Keratinocyte (primary cell): ENCODE data around the gene KRTAP2-3. TPM values are rescaled to one million over a fixed set of nuclear protein-coding genes. Genes with fewer than 3 reads are reported as not detected.

ENCODE experiments used
- DNase-seq: peaks from one replicate; pipeline ENCODE4 v3.0.0-alpha.2; 2011; ENCODE audit warnings: low read depth, missing footprints, low spot score
- FAIRE-seq: peaks from 2 replicates; lab custom pipeline; 2011; peaks lifted over from hg19 to GRCh38; lab: Jason Lieb, UNC
- H2AFZ ChIP-seq: 2 replicates; pipeline ENCODE4 v1.6.0; 2012; ENCODE audit warnings: low read length, control low read depth, inconsistent platforms; ENCODE audit not compliant: control insufficient read depth
- H3K27ac ChIP-seq: 2 replicates; pipeline ENCODE4 v1.5.1; 2011; ENCODE audit warnings: low read length; ENCODE audit not compliant: control insufficient read depth, insufficient read depth
- H3K27me3 ChIP-seq: 3 replicates; pipeline ENCODE4 v1.6.0; 2011; ENCODE audit warnings: low read length; ENCODE audit not compliant: control insufficient read depth, insufficient read depth; ENCODE audit errors: extremely low read depth
- H3K36me3 ChIP-seq, 2 experiments: 2 replicates in 1 of 2; 3 replicates in 1 of 2; pipeline ENCODE4 v1.5.1; 2011; ENCODE audit warnings: low read length in 2 of 2, mild to moderate bottlenecking in 1 of 2; ENCODE audit not compliant: control insufficient read depth in 2 of 2, insufficient read depth in 2 of 2; ENCODE audit errors: extremely low read depth in 1 of 2
- H3K4me1 ChIP-seq: 3 replicates; pipeline ENCODE4 v1.5.1; 2011; ENCODE audit warnings: low read length; ENCODE audit not compliant: control insufficient read depth, insufficient read depth; ENCODE audit errors: extremely low read depth
- H3K4me2 ChIP-seq: 3 replicates; pipeline ENCODE4 v1.6.0; 2011; ENCODE audit warnings: low read depth, low read length; ENCODE audit not compliant: control insufficient read depth, insufficient read depth; ENCODE audit errors: extremely low read depth
- H3K4me3 ChIP-seq, 3 experiments: fragments of 200-600 bp in 1 of 3; sonication (generic) in 1 of 3; 2 replicates in 2 of 3; 3 replicates in 1 of 3; pipeline ENCODE4 v1.5.1; 2011 to 2016; ENCODE audit warnings: low read length in 3 of 3, mild to moderate bottlenecking in 3 of 3, control low read depth in 2 of 3, inconsistent platforms in 1 of 3, low read depth in 1 of 3, mixed read lengths in 1 of 3, mixed run types in 1 of 3, moderate library complexity in 1 of 3; ENCODE audit not compliant: control insufficient read depth in 2 of 3, insufficient read depth in 2 of 3; ENCODE audit errors: extremely low read depth in 1 of 3
- H3K79me2 ChIP-seq: 2 replicates; pipeline ENCODE4 v1.6.0; 2012; ENCODE audit warnings: low read length; ENCODE audit not compliant: control insufficient read depth, insufficient read depth
- H3K9ac ChIP-seq: 3 replicates; pipeline ENCODE4 v1.6.0; 2011; ENCODE audit warnings: low read length; ENCODE audit not compliant: control insufficient read depth, insufficient read depth; ENCODE audit errors: extremely low read depth
- H3K9me1 ChIP-seq: 3 replicates; pipeline ENCODE4 v1.6.0; 2011; ENCODE audit warnings: low read length; ENCODE audit not compliant: control insufficient read depth, insufficient read depth; ENCODE audit errors: extremely low read depth
- H3K9me3 ChIP-seq: 2 replicates; pipeline ENCODE4 v1.5.1; 2012; ENCODE audit warnings: low read depth, low read length; ENCODE audit not compliant: control insufficient read depth
- H4K20me1 ChIP-seq: 3 replicates; pipeline ENCODE4 v1.6.0; 2011; ENCODE audit warnings: low read length; ENCODE audit not compliant: control insufficient read depth, insufficient read depth; ENCODE audit errors: extremely low read depth
- CTCF ChIP-seq, 3 experiments: IDR thresholded peaks in 1 of 3; conservative IDR thresholded peaks in 1 of 3; optimal IDR thresholded peaks in 1 of 3; 2 replicates in 2 of 3; 3 replicates in 1 of 3; pipeline versions ENCODE3 to v1.5.1; 2011; ENCODE audit warnings: low read length in 3 of 3, mild to moderate bottlenecking in 3 of 3, moderate library complexity in 2 of 3, control low read depth in 1 of 3, inconsistent platforms in 1 of 3; ENCODE audit not compliant: insufficient read depth in 2 of 3; ENCODE audit errors: extremely low read depth in 1 of 3
- EZH2 ChIP-seq: IDR thresholded peaks from one replicate; pipeline ENCODE4 v1.6.1; 2012; ENCODE audit warnings: inconsistent platforms, mild to moderate bottlenecking, low read length, moderate library complexity
- dilution Hi-C: fragments of 300-500 bp; cut with MboI; formaldehyde crosslinking; loops from one replicate; pipeline ENCODE4 v1.7.0; 2020; ENCODE audit warnings: low sequenced_read_pairs; ENCODE audit not compliant: extremely low pct_ligation_motif_present
- polyA plus RNA-seq, 5 experiments: library from polyadenylated mRNA; depleted of rRNA in 3 of 5; stranded (reverse) in 3 of 5; stranded (forward) in 1 of 5; unstranded in 1 of 5; fragments of >200 nt; gene quantifications; 1 replicate in 1 of 5; 2 replicates in 3 of 5; 3 replicates in 1 of 5; pipeline versions ENCODE4 v1.2.1 to v1.2.3, GENCODE V29; 2011 to 2012; ENCODE audit warnings: missing spikeins in 2 of 5, low read depth in 1 of 5, low replicate concordance in 1 of 5

Gene KRTAP2-3
- polyA plus RNA-seq, 1 donor (not counting 4 experiments of a cell fraction or from before 2014, with no cell fraction given) = 8.4 TPM

- FAIRE-seq (no peak), DNase-seq (no peak)
- Histone ChIP-seq H3K36me3 (no peaks in the 10 kb centered on the region), H3K9me1 (no peaks in the 10 kb centered on the region), H3K79me2 (no peaks in the 10 kb centered on the region), H3K9ac (no peak overlapping the region), H3K4me3 (no peak overlapping the region), H2AFZ (no peak overlapping the region), H3K27ac (no peak overlapping the region), H3K4me2 (no peak overlapping the region), H3K9me3 (no peaks in the 10 kb centered on the region), H4K20me1 (no peaks in the 10 kb centered on the region), H3K27me3 (no peaks in the 10 kb centered on the region), H3K4me1 (no peaks in the 10 kb centered on the region)
- dilution Hi-C loops = no loop called here
- TF ChIP-seq CTCF (optimal IDR thresholded peaks at IDR 0.05 in 1 of 3, IDR thresholded peaks at IDR 0.05 in 1 of 3, conservative IDR thresholded peaks at IDR 0.05 in 1 of 3; ENCODE audit: extremely low read depth in 1 of 3, insufficient read depth in 2 of 3, low read length in 3 of 3) = no peak
- TF ChIP-seq EZH2 = no peak
These were observed 43.2 kb downstream of the KRTAP2-3 start for GRCh38 chr17:41016578-41017215.

- DNase-seq (no peak), FAIRE-seq (no peak)
- Histone ChIP-seq H3K27ac (no peak overlapping the region), H3K4me2 (no peak overlapping the region), H3K27me3 (no peaks in the 10 kb centered on the region), H3K9ac (no peak overlapping the region), H3K4me3 (no peak overlapping the region), H3K36me3 (no peaks in the 10 kb centered on the region), H3K79me2 (no peaks in the 10 kb centered on the region), H4K20me1 (no peaks in the 10 kb centered on the region), H3K4me1 (no peaks in the 10 kb centered on the region), H3K9me3 (no peaks in the 10 kb centered on the region), H2AFZ (no peak overlapping the region), H3K9me1 (no peaks in the 10 kb centered on the region)
- dilution Hi-C loops = no loop called here
- no peak for TF ChIP-seq EZH2
- no peak for TF ChIP-seq CTCF (optimal IDR thresholded peaks at IDR 0.05 in 1 of 3, IDR thresholded peaks at IDR 0.05 in 1 of 3, conservative IDR thresholded peaks at IDR 0.05 in 1 of 3; ENCODE audit: extremely low read depth in 1 of 3, insufficient read depth in 2 of 3, low read length in 3 of 3)
These were observed 44.5 kb downstream of the KRTAP2-3 start for GRCh38 chr17:41015454-41015853.
